CD4-positive, alpha-beta T cell treated with Interleukin-15 for 1 hour (primary cell): Measurements from ENCODE around the gene INVS.
"Not testable (repeated sequence)": the region's sequence is repeated elsewhere in the genome, so short reads cannot be mapped to it uniquely, and the experiment has no call there.

ENCODE experiments used
- DNase-seq: peaks from one replicate; pipeline ENCODE4 v3.0.0-alpha.2; 2020

The INVS gene, protein sequence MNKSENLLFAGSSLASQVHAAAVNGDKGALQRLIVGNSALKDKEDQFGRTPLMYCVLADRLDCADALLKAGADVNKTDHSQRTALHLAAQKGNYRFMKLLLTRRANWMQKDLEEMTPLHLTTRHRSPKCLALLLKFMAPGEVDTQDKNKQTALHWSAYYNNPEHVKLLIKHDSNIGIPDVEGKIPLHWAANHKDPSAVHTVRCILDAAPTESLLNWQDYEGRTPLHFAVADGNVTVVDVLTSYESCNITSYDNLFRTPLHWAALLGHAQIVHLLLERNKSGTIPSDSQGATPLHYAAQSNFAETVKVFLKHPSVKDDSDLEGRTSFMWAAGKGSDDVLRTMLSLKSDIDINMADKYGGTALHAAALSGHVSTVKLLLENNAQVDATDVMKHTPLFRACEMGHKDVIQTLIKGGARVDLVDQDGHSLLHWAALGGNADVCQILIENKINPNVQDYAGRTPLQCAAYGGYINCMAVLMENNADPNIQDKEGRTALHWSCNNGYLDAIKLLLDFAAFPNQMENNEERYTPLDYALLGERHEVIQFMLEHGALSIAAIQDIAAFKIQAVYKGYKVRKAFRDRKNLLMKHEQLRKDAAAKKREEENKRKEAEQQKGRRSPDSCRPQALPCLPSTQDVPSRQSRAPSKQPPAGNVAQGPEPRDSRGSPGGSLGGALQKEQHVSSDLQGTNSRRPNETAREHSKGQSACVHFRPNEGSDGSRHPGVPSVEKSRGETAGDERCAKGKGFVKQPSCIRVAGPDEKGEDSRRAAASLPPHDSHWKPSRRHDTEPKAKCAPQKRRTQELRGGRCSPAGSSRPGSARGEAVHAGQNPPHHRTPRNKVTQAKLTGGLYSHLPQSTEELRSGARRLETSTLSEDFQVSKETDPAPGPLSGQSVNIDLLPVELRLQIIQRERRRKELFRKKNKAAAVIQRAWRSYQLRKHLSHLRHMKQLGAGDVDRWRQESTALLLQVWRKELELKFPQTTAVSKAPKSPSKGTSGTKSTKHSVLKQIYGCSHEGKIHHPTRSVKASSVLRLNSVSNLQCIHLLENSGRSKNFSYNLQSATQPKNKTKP

DNA sequence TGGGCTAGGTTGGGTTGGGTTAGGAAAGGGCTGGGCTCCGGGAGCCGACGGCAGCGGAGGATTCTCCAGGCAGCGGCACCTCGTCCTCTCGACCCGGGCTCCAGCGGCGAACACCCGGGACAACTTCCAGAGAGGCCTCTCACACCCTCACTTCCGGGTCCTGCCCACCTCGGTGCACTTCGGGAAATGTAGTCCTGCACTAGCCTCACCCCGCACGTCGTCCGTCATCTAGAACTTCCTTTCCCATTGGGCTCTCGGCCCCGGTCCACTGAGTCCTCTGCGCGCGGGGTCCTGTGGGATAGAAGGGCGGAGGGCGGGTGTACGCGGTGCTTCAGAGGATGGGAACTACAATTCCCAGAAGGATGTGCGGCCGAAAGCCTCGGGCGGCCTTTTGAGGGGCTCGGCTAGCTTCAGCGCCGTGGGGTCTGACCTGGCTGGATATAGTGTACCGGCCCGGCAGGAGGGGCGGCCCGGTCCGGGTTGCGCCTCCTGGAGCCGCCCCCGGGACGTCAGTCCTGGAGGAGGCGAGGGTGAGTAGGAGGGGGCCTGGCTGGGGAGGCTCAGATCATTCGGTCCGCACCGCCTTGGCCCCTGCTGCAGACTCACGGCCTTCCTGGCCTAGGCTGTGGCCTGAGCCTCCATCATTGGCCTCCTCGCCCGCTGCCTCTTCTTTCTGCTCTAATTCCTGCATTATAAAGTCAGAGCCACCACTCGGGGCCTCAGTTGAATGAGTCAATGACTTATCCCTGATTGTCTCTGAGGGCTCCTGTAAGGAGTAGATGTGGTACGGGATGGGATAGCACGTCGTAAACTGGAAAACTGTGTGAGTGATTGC, at the start of gene INVS, which contains the start of gene ERP44:
Gene INVS (plus strand): TSS at position 357 of the 835 bp plus-strand sequence. CDS start 5,279 bp downstream, outside the sequence.
Gene ERP44 (minus strand): TSS at position 114 of the 835 bp plus-strand sequence. CDS start 160 bp downstream, outside the sequence.
- DNase-seq, result peak; percentile 98

GRCh38 chr9:100049551-100049950, 49.5 kb upstream of the INVS start:
- no peak for DNase-seq

GRCh38 chr9:100052375-100052774, 46.7 kb upstream of the INVS start:
- DNase-seq, result no peak

- no peak for DNase-seq
These were observed 42.5 kb upstream of the INVS start for GRCh38 chr9:100056561-100056960.

- no peak for DNase-seq
These were observed 41.4 kb upstream of the INVS start for GRCh38 chr9:100057624-100058023.

DNA sequence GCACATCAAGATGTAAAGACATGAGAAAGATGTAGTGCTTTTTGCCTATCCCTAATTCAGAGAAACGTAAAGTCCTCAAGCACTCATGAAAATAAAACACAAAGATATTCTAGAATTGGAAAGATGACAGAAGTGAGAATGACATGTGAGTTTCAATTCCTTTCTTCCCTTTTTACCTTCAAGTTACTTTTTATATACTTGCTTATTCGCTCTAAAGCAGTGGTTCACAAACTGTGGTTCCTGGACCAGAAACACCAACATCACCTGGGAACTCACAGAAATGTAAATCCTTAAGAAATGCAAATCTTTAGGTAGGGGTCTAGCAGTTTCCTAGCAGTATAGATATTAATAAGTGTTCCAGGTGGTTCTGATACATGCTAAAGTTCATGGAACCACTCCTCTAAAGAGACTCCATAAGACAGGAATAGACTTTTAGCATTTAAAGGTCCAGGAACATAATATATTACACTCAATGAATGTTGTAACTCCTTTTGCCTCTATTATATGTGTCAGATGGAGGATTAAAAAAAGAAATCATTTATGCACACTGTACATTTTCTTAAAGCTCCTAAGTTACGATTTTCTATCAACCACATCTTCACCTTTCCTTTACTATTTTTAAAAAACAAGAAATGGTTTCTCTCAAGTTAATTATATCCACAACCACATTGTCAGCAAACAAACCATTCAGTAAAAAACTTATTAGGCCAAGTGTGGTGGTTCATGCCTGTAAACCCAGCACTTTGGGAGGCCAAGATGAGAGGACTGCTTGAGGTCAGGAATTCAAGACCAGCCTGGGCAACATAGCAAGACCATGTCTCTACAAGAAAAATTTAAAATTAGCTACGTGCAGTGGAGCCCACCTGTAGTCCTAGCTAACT, 40.1 kb upstream of the INVS start:
- no peak for DNase-seq

DNA sequence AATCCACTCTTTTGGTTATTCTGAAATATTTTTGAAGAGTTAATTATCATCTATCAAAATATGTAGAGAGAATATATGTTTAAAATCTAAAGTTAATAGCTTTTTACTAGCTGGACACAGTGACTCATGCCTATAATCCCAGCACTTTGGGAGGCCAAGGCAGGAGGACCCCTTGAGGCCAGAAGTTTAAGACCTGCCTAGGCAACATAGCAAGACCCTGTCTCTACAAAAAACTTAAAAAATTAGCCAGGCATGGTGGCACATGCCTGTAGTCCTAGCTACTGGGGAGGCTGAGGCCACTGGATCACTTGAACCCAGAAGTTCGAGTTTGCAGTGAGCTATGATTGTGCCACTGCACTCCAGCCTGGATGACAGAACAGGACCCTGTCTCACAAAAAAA, 36.4 kb upstream of the INVS start:
- not testable (repeated sequence) for DNase-seq

DNA sequence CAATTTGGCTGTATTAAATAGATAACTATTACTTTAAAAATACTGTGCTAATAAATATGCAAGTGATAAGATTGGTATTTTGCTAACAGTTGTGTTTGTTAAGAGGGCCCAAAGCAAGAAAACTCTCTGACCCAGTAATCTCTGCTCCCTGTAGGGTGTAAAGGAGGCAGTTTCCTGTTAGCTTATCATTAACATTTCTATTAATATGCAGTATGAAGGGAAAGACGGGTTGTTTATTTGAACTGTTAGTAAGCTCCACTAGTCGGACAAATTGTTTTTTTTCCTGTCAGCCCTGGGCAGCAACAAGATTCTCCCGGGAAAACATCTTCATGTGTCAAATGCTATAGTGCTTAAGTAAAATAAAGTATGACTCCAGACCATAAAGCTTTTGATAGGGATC, 35.9 kb upstream of the INVS start:
- no peak for DNase-seq

DNA sequence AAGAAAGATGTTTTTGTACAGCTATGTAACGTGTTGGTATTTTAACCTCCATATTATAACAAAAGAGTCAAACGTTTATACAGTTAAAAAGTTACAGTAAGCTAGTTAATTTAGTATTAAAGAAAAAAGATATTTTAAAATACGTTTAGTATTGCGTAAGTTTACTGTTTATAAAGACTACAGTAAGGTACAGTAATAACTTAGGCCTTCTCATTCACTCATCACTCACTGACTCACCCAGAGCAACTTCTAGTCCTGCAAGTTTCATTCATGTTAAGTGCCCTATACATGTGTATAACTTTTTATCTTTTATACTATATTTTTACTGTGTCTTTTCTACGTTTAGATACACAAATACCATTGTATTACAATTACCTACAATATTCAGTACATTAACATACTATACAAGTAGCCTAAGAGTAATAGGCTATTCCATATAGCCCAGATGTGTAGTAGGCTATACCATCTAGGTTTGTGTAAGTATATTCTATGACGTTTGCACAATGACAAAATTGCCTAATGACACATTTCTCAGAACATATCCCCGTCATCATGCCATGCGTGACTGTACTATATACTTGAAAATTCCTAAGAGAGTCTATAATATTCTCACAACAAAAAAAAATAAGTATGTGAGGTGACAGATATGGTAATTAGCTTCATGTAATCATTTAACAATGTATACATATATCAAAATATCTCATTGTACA, 34.0 kb upstream of the INVS start:
- no peak for DNase-seq

DNA sequence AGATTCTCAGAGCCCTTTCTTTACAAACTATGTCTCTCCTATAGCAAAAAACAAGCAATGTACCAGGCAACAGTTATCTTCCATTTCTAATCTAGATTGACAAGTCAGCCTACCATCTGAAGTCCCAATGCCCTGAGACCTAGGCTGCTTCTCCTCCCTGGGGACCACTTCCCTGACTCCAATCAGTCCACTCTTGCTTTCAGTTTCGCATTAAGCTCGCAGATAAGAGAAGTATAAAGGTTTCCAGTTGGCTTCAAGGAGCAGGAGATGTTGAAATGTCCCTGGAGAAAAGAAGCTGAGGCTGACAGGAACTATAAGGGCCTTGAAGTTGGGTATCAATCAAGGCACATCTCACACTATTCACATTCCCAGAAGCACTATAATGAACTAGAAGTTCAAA, 32.5 kb upstream of the INVS start:
- no peak for DNase-seq

DNA sequence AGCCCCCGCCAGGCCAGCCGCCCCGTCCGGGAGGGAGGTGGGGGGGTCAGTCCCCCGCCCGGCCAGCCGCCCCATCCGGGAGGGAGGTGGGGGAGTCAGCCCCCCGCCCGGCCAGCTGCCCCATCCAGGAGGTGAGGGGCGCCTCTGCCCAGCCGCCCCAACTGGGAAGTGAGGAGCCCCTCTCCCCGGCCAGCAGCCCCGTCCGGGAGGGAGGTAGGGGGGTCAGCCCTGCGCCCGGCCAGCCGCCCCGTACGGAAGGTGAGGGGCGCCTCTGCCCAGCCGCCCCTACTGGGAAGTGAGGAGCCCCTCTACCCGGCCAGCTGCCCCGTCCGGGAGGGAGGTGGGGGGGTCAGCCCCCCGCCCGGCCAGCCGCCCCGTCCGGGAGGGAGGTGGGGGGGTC, 31.1 kb upstream of the INVS start:
- not testable (repeated sequence) for DNase-seq

DNA sequence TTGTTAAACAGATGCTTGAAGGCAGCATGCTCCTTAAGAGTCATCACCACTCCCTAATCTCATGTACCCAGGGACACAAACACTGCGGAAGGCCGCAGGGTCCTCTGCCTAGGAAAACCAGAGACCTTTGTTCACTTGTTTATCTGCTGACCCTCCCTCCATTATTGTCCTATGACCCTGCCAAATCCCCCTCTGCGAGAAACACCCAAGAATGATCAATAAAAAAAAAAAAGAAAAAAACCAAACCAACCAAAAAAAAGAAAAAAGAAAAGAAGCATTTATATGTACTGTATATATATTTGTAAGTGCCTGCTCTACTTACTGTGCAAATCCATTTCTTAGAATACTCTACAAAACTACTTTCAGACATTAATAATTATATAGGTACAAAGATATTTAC, 30.0 kb upstream of the INVS start:
- DNase-seq, result not testable (repeated sequence)

- no peak for DNase-seq
These were observed 28.7 kb upstream of the INVS start for GRCh38 chr9:100070104-100071041.

DNA sequence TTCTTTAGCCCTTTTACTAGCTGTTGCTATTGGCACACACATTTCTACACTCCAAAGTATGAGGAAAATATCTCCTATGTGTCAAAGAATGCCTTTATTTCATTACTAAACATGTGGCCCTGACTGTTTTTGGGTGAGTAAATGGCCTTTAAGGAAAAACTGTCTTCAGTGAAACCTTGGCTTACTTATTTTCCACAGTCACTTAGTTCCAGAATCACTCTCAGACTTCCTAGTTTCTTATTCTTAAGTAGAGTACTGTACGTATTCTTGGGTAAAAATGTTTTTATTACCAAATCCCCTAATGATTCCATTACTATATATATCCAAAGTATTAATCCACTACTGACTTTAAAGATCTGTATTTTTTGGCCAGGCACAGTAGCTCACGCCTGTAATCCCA, 27.8 kb upstream of the INVS start:
- DNase-seq, result no peak

DNA sequence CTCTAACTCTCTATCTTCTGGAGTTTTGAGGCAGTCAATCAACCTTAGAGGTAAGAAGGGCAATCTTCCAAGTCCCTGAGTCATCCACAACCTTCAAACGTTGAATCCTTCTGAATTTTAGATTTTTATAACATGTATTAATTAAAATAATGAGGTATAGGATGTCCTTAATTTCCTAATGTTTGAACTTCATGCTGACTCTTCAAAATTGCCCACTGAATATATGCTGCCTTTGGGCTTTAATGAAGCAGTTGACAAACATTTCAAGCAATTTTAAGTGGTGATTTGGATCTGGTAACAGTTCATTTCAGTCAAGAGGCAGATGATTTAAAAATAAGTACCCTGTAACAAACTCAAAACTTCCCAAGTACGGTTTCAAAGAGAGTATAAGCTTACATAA, 26.2 kb upstream of the INVS start:
- no peak for DNase-seq

DNA sequence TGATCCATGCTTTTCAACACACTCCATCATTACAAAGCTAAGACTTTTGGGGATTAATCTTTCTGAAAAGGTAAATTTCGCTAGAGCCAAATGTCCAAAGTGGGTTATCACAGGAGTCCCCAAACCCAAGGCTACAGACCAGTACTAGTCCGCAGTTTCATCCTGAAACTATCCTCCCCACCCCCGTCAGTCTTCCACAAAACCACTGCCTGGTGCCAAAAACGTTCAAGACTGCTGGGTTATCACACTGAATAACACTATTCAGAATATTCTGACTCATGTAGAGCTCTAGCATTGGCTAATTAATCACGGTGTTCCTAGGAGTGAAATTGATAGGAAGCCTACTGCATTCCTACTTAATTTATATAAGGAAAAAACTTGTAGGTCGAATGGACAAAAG, 24.9 kb upstream of the INVS start:
- DNase-seq, result no peak

- DNase-seq, result no peak
These were observed 24.1 kb upstream of the INVS start for GRCh38 chr9:100074989-100075388.

DNA sequence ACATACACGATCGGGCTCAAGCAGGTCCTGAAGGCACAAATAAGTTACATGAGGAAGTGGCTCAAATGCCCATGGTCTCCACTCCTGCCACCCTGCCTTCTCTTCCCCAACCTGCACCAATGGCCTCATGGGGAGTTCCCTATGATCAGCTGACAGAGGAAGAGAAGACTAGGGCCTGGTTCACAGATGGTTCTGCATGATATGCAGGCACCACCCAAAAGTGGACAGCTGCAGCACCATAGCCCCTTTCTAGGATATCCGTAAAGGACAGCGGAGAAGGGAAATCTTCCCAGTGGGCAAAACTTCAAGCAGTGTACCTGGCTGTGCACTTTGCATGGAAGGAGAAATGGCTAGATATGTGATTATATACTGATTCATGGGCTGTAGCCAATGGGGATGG, 22.8 kb upstream of the INVS start:
- DNase-seq, result not testable (repeated sequence)

DNA sequence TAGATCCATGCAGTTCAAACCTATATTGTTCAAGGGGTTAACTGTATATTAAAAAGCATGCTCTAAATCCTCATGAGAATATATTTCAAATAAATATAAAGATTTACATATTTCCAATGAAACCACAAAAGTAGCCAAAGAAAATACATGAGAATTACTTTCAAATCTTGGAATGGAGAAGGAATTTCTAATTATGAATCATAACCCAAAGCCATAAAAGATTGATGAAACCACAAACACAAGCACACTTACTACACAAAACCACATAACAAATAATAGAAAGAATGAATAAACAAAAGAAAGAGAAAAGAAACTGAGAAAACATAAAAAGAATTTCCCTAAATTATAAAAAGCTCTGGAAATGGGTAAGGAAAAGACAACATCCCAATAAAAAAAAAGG, 16.3 kb upstream of the INVS start:
- DNase-seq, result no peak
